ENCODE results near the gene CYBA.

- TF ChIP-seq CTCF (IDR thresholded peaks at IDR 0.05) (no peak), POLR2A (IDR thresholded peaks at IDR 0.05) (no peak)
Observed at GRCh38 chr16:88624977-88625576, 25.8 kb downstream of the CYBA start.

Measured in uterus (tissue), 2 donors.